ENCODE results near the gene MYLK. TPM values are rescaled to one million over a fixed set of nuclear protein-coding genes. Genes with fewer than 3 reads are reported as not detected.
A peak's percentile ranks its signal among the peaks of the same experiment; 100 is the strongest.

The MYLK gene
- total and polyA plus RNA-seq, 9 of the 15 experiments (the other 6 are each of a cell fraction or from before 2014, with no cell fraction given): 0.11 to 0.53 (median 0.18) TPM; not detected in 2

GRCh38 chr3:123628996-123629746 is 255.0 kb downstream of the MYLK start:
- H3K9me3 ChIP-seq (replicated peaks; ENCODE audit: control insufficient read depth, insufficient read depth, low read depth, low read length): no peaks in the 10 kb centered on the region
- POLR2A ChIA-PET: interaction anchor here (0.6 kb wide), 1 partner anchor 183 kb away, joined by 4 read pairs; no protein-coding TSS in a partner anchor
- no peak for ATAC-seq
- DNase-seq (ENCODE audit: extremely low read depth in 1 of 4, low spot score in 3 of 4): no peak
- in situ Hi-C loops (cut with MboI): no loop called here
- H3K27ac ChIP-seq (ENCODE audit: extremely low read depth, low read depth, low read length): no peak overlapping the region
- WGBS (ENCODE audit: insufficient coverage, low coverage, missing lambda C conversion rate): 9% methylated on average over 14 of the region's 22 CpGs
- no TSS peak for BruUV-seq (replicated peaks)
- TF ChIP-seq ZNF609 (CRISPR knock-in tag; IDR thresholded peaks at IDR 0.05; ENCODE audit: borderline replicate concordance) (no peak), CBFA2T2 (conservative IDR thresholded peaks at IDR 0.05) (peak; percentile 16; the same call in 1 of the 2 replicates), CBFA2T3 (IDR thresholded peaks at IDR 0.05) (0 out of 2 replicates have a peak, but pooled peaks have one; percentile 4), TEAD4 (IDR thresholded peaks at IDR 0.05; ENCODE audit: low read length) (0 out of 2 replicates have a peak, but pooled peaks have one; percentile 14), TEAD4 (CRISPR knock-in tag; IDR thresholded peaks at IDR 0.05; ENCODE audit: borderline replicate concordance) (no peak), HMGXB4 (CRISPR knock-in tag; IDR thresholded peaks at IDR 0.05) (no peak)
- no peaks in the 10 kb centered on the region for H3K9me1 ChIP-seq (ENCODE audit: control insufficient read depth, insufficient read depth, low read length)
- no peak overlapping the region for H2AFZ ChIP-seq (ENCODE audit: low read depth, low read length)
- H3K4me1 ChIP-seq (replicated peaks in 1 of 2; ENCODE audit: control insufficient read depth in 2 of 2, insufficient read depth in 2 of 2, low read length in 2 of 2): peaks cover 0 to 5% of the 10 kb centered on the region in 2 experiments; a peak in 2 of 5 replicates
- no peak for FAIRE-seq
- H3K79me2 ChIP-seq (ENCODE audit: control insufficient read depth, insufficient read depth, low read length): no peaks in the 10 kb centered on the region
- intact Hi-C loops (cut with micrococcal nuclease): no loop called here
- no peak overlapping the region for H3K4me2 ChIP-seq (ENCODE audit: insufficient read depth, low read length)
- H3K4me3 ChIP-seq: no peak overlapping the region
- no peaks in the 10 kb centered on the region for H3K36me3 ChIP-seq (ENCODE audit: control insufficient read depth, insufficient read depth, low read length)
- CTCF ChIA-PET (ENCODE audit: low intra/inter-chr PET ratio): no interaction called here
- H4K20me1 ChIP-seq (replicated peaks; ENCODE audit: control insufficient read depth, insufficient read depth, low read length): peaks cover 4% of the 10 kb centered on the region
- H3K27me3 ChIP-seq (ENCODE audit: control insufficient read depth in 2 of 2, insufficient read depth in 2 of 2, low read length in 2 of 2): peaks cover 0 to 19% of the 10 kb centered on the region in 2 experiments; a peak in 2 of 5 replicates
- no peak overlapping the region for H3K9ac ChIP-seq (ENCODE audit: insufficient read depth in 1 of 2, low read depth in 2 of 2, low read length in 2 of 2)

Data from K562 (cell line).